Endometrial microvascular endothelial cells (primary cell): ENCODE results near the gene SPATA13. TPM values are rescaled to one million over a fixed set of nuclear protein-coding genes. Genes with fewer than 3 reads are reported as not detected.
"Not testable (repeated sequence)": the region's sequence is repeated elsewhere in the genome, so short reads cannot be mapped to it uniquely, and the experiment has no call there.

Source experiments
- in situ Hi-C: cut with HindIII; loops from 2 replicates; pipeline ENCODE4 v1.10.0; 2017; ENCODE audit warnings: low sequenced_read_pairs, low pct_unique_long_range_greater_than_20kb; ENCODE audit errors: inconsistent ontology term
- total RNA-seq: library from RNA; depleted of rRNA; stranded (reverse); fragments of >200 nt; gene quantifications from one replicate; pipeline ENCODE4 v1.2.3, GENCODE V29; 2015; ENCODE audit errors: inconsistent ontology term

The SPATA13 gene
- 9.3 TPM for total RNA-seq

DNA sequence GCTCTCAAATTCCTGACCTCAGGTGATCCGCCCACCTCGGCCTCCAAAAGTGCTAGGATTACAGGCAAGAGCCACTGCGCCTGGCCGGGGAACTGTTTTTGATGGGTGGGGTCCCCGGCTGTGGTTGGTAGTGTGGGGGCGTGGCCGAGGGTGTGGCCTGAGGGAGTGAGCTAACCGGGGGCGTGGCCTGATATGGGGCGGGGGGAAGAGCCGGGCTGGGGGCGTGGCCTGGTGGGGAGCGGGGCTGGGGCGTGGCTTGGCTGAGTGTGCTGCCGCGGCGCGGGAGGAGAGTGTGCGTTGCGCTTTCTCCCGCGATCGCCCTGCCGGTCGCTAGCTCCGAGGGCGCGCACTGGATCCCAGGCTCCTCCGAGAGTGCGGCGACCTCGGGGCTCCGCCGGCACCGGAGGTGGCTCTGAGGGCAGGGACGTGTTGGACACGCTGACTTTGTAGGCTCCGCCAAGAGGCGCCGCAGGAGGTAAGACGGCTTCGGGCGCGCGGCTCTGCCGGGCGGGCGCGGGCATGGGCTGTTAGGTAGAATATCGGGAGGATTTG lies at the start of gene SPATA13:
TSS of gene SPATA13 (plus strand) at position 263 of the 552 bp plus-strand sequence. CDS start 62,210 bp downstream, outside the sequence.
- in situ Hi-C loops = no loop called here

- in situ Hi-C loops = no loop called here
Measured at GRCh38 chr13:24112791-24113190, 47.7 kb upstream of the SPATA13 start.

DNA sequence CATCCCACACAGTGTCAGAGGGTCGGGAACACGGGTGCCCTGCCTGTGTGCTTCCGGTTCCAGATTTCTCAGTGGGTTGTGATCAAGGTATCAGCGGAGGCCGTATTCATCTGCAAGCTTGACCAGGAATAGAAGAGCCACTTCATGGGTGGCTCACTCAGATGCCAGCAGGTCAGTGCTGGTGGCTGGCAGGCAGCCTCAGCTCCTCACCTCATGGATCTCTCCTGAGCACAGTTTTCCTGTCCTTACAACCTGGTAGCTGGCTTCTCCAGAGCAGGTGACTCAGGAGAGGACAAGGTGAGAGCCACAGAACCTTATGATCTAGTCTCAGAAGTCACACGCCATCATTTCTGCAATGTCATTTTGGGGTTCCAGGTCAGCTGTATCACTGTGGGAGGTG lies 44.8 kb upstream of the SPATA13 start:
- in situ Hi-C loops = no loop called here

DNA sequence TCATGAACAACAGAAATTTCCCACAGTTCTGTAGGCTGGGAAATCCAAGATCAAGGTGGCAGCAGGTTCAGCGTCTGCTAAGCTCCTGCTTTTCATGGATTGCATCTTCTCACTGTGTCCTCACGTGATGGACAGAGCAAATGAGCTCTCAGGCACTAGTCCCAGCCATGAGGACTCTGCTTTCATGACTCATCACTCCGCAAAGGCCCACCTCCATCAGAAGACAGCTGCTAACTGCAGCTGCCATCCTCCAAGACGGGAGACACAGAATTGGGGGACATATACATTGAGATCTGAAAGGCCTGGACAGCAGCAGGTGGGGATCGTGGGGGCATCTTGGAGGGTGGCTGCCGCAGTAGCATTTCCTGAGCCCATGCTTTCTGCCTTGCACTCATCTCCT lies 44.4 kb upstream of the SPATA13 start:
- in situ Hi-C loops = no loop called here

DNA sequence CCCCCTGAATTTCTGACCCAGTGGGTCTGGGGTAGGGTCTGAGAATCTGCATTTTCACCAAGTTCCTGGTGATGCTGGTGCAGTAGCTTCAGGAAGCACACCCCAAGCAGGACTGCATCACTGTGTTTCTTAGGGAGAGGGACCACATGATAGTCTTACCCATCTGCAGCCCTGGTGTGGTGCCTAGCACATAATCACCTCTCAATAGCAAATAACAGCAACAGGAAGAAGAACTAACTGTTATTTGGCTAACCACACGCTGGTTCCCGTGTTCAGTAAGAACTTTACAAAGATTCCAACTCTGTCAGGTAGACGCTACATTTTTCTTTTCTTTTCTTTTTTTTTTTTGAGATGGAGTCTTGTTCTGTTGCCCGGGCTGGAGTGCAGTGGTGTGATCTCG lies 41.9 kb upstream of the SPATA13 start:
- in situ Hi-C loops = no loop called here

GRCh38 chr13:24119626-24120508 lies 40.7 kb upstream of the SPATA13 start:
- in situ Hi-C loops = no loop called here

GRCh38 chr13:24122045-24122444 lies 38.5 kb upstream of the SPATA13 start:
- in situ Hi-C loops = not testable (repeated sequence)

GRCh38 chr13:24122569-24122968 lies 38.0 kb upstream of the SPATA13 start:
- in situ Hi-C loops = no loop called here

DNA sequence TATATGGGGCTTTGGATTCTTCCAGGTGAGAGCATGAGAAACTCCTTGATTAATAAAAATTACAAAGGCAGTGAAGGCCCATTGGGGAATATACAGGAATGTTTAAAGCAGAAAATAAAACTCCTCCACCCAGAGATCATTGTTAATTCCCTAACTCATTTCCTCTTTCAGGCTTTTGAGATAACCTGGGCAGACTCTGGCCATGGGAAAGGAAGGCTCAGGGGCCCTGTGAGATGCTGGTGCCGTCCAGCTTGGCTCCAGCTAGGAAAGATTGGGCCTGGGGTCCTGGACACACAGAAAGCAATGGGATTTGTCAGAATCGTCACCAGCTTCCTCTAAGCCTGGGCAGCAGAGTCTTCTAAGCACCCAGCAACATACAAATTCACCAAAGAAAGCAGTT lies 36.8 kb upstream of the SPATA13 start:
- in situ Hi-C loops = no loop called here

- in situ Hi-C loops = no loop called here
Measured at GRCh38 chr13:24124789-24125476, 35.6 kb upstream of the SPATA13 start.

GRCh38 chr13:24127116-24127631 lies 33.3 kb upstream of the SPATA13 start:
- in situ Hi-C loops = no loop called here

DNA sequence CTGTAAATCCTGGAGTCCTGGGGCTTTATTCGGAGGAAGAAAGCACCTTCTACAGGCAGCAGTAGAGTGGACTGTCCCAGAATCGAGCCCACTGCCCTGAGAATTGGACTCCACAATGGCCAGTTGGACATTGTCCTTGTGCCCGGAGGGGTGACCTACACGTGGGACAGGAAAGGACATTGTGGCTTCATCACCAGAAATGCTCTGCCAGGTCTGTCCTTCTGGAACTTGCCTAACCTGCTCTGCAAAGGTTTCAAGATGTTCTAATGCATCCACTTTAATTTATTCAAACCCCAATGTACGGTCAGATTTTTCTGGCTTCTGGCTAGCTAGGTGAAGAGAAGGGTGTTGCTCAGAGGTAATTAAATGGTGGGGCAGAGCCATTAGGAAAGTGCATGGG lies 32.4 kb upstream of the SPATA13 start:
- in situ Hi-C loops = no loop called here

DNA sequence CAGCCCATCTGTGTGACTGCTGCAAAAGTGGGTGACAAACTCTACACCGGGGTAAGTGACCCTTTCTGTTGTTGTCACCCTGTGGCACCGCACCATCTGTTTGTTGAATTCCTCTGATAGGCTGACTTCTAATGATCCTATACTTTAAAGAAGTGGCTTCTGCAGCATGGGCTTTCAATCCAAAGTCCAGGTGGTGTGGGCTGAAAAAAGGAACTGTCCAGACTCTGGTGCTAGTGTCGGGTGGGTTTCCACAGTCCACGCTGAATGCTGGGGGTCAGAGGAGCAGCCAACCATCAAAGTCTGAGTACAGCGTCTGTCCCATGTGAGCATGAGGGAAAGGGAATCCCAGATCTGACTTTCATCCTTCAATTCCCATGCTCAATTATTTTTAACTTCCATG lies 31.6 kb upstream of the SPATA13 start:
- in situ Hi-C loops = no loop called here

GRCh38 chr13:24129914-24130774 lies 30.4 kb upstream of the SPATA13 start:
- in situ Hi-C loops = no loop called here

GRCh38 chr13:24131749-24132148 lies 28.8 kb upstream of the SPATA13 start:
- in situ Hi-C loops = no loop called here

GRCh38 chr13:24133021-24133795 lies 27.3 kb upstream of the SPATA13 start:
- in situ Hi-C loops = no loop called here

DNA sequence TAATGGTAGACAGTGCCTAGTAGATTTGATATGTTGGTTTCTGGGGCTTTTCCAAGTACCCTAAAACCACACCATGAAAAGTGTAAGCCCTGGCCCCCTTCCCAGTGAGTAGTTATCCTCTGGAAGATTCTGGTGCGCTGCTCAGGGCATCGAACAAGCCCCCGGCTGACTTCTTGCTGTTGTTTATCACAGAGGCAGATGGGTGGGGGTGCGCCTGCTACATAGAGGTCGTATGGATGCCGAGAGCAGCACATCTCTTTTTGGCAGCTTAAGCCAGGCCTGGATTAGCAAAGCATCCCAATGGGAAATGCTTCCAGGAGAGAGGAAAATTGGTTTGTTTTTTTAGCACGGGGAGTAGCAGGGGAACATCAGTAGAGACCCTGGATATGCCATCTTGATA lies 26.3 kb upstream of the SPATA13 start:
- in situ Hi-C loops = no loop called here

- in situ Hi-C loops = no loop called here
Measured at GRCh38 chr13:24134757-24135156, 25.8 kb upstream of the SPATA13 start.
